Left lung (tissue), 10 donors: ENCODE results near the gene PFKP. TPM values are rescaled to one million over a fixed set of nuclear protein-coding genes. Genes with fewer than 3 reads are reported as not detected.
A peak's percentile ranks its signal among the peaks of the same experiment; 100 is the strongest.

ENCODE experiments used
- ATAC-seq: fragments of 200-7000 bp; cut with Tn5 transposase; one replicate; pipeline ENCODE4 v1.9.1; 2020; ENCODE audit warnings: moderate library complexity
- DNase-seq, 4 donors: peaks; one replicate each; pipeline ENCODE4 v3.0.0-alpha.2; 2013 to 2020
- H3K27ac ChIP-seq, 2 donors: fragments of 200-600 bp; sonication (generic) in 1 of 2; one replicate each; pipeline versions ENCODE4 v1.5.0 to v1.8.0; 2020 to 2021
- H3K27me3 ChIP-seq, 2 donors: fragments of 200-600 bp; sonication (generic) in 1 of 2; one replicate each; pipeline versions ENCODE4 v1.5.0 to v1.8.0; 2020 to 2021
- H3K36me3 ChIP-seq, 2 donors: fragments of 200-600 bp; sonication (generic) in 1 of 2; one replicate each; pipeline versions ENCODE4 v1.5.0 to v1.8.0; 2020 to 2021
- H3K4me1 ChIP-seq, 2 donors: fragments of 200-600 bp; one replicate each; pipeline ENCODE4 v1.8.0; 2021
- H3K4me3 ChIP-seq, 2 donors: fragments of 200-600 bp; sonication (generic) in 1 of 2; one replicate each; pipeline versions ENCODE4 v1.5.0 to v1.8.0; 2020 to 2021; ENCODE audit warnings: mild to moderate bottlenecking in 1 of 2
- H3K9me3 ChIP-seq, 2 donors: fragments of 200-600 bp; sonication (generic) in 1 of 2; one replicate each; pipeline versions ENCODE4 v1.5.0 to v1.8.0; 2020 to 2021
- CTCF ChIP-seq, 2 donors: fragments of 200-600 bp; sonication (generic) in 1 of 2; IDR thresholded peaks; one replicate each; pipeline versions ENCODE4 v1.5.0 to v1.8.0; 2021; ENCODE audit warnings: antibody characterized with exemption in 2 of 2
- intact Hi-C, 2 donors: fragments of 100-400 bp; cut with DNase I; formaldehyde crosslinking; loops; one replicate each; pipeline versions ENCODE4 v1.11.2 to v1.14.2; 2022
- polyA plus RNA-seq, 6 donors: library from polyadenylated mRNA; unstranded; fragments of 120-200 nt; gene quantifications; one replicate each; pipeline ENCODE4 v1.2.1, GENCODE V29; 2013; ENCODE audit not compliant: insufficient read length in 6 of 6
- total RNA-seq, 2 donors: library from RNA; stranded (reverse); fragmentation: NEBNext Ultra II Directional; extraction: Animal tissue kit (Norgen Biotek cat#: 25700); gene quantifications; one replicate each; pipeline ENCODE4 v1.2.1, GENCODE V29; 2021
- donor health status: DM: no; HTN: yes; CAD: no.
- donor health status: DM: no; HTN: no; CAD: no.

Gene PFKP
- total and polyA plus RNA-seq, 8 donors = 7.4 to 70.0 (median 11.2) TPM

GRCh38 chr10:3126741-3127346 is 59.5 kb downstream of the PFKP start:
- no peak overlapping the region for H3K27ac ChIP-seq
- H3K4me3 ChIP-seq = no peak overlapping the region
- no peaks in the 10 kb centered on the region for H3K27me3 ChIP-seq
- ATAC-seq (peak; percentile 60), DNase-seq (peak in 1 of 4 donors; percentile 68)
- intact Hi-C loops = no loop called here
- no peaks in the 10 kb centered on the region for H3K4me1 ChIP-seq
- TF ChIP-seq CTCF (IDR thresholded peaks at IDR 0.05) = no peak
- H3K36me3 ChIP-seq = peaks cover 0 to 79% of the 10 kb centered on the region in 2 donors
- peaks cover 0 to 10% of the 10 kb centered on the region in 2 donors for H3K9me3 ChIP-seq

GRCh38 chr10:3127921-3128320 is 60.6 kb downstream of the PFKP start:
- TF ChIP-seq CTCF (IDR thresholded peaks at IDR 0.05) = no peak
- Histone ChIP-seq H3K27me3 (no peaks in the 10 kb centered on the region), H3K36me3 (peaks cover 0 to 79% of the 10 kb centered on the region in 2 donors), H3K4me1 (no peaks in the 10 kb centered on the region), H3K4me3 (no peak overlapping the region), H3K27ac (no peak overlapping the region), H3K9me3 (peaks cover 0 to 10% of the 10 kb centered on the region in 2 donors)
- ATAC-seq (peak; percentile 13), DNase-seq (peak in 1 of 4 donors; percentile 12)
- intact Hi-C loops = no loop called here

GRCh38 chr10:3128379-3129130 is 61.2 kb downstream of the PFKP start:
- Histone ChIP-seq H3K27ac (no peak overlapping the region), H3K4me1 (no peaks in the 10 kb centered on the region), H3K4me3 (no peak overlapping the region), H3K9me3 (peaks cover 0 to 10% of the 10 kb centered on the region in 2 donors), H3K27me3 (no peaks in the 10 kb centered on the region), H3K36me3 (peaks cover 0 to 79% of the 10 kb centered on the region in 2 donors)
- no peak for TF ChIP-seq CTCF (IDR thresholded peaks at IDR 0.05)
- ATAC-seq (no peak), DNase-seq (peak in 1 of 4 donors; percentile 63)
- intact Hi-C loops = no loop called here

GRCh38 chr10:3129581-3130340 is 62.4 kb downstream of the PFKP start:
- Histone ChIP-seq H3K36me3 (peaks cover 0 to 79% of the 10 kb centered on the region in 2 donors), H3K27ac (no peak overlapping the region), H3K4me3 (no peak overlapping the region), H3K9me3 (peaks cover 0 to 10% of the 10 kb centered on the region in 2 donors), H3K27me3 (no peaks in the 10 kb centered on the region), H3K4me1 (no peaks in the 10 kb centered on the region)
- intact Hi-C loops = no loop called here
- TF ChIP-seq CTCF (IDR thresholded peaks at IDR 0.05) = no peak
- DNase-seq (peak in 1 of 4 donors; percentile 76), ATAC-seq (no peak)

- no peak for ATAC-seq
- Histone ChIP-seq H3K36me3 (peaks cover 0 to 79% of the 10 kb centered on the region in 2 donors), H3K9me3 (peaks cover 0 to 10% of the 10 kb centered on the region in 2 donors), H3K27me3 (no peaks in the 10 kb centered on the region), H3K4me3 (no peak overlapping the region), H3K4me1 (no peaks in the 10 kb centered on the region), H3K27ac (no peak overlapping the region)
- peak in 1 of 4 donors; percentile 48 for DNase-seq
- no peak for TF ChIP-seq CTCF (IDR thresholded peaks at IDR 0.05)
- intact Hi-C loops = no loop called here
These were observed 63.8 kb downstream of the PFKP start for GRCh38 chr10:3131098-3131497.
